Adrenal gland (tissue), 12 donors: ENCODE results near the gene RAVER2. TPM values are rescaled to one million over a fixed set of nuclear protein-coding genes. Genes with fewer than 3 reads are reported as not detected.
"Not testable (repeated sequence)": the region's sequence is repeated elsewhere in the genome, so short reads cannot be mapped to it uniquely, and the experiment has no call there.

Experiments
- DNase-seq, 7 donors: peaks; one replicate each; pipeline ENCODE4 v3.0.0-alpha.2; 2019 to 2020
- H3K27ac ChIP-seq, 5 donors: fragments of 200-600 bp; sonication (generic) in 4 of 5; 1 replicate in 3 of 5; 2 replicates in 2 of 5; pipeline versions ENCODE4 v1.5.1 to v1.8.0; 2016 to 2020; ENCODE audit warnings: mild to moderate bottlenecking in 1 of 5
- H3K27me3 ChIP-seq: fragments of 200-600 bp; 2 replicates; pipeline ENCODE4 v1.8.0; 2021
- H3K36me3 ChIP-seq, 2 donors: fragments of 200-600 bp; replicated peaks in 1 of 2; 1 replicate in 1 of 2; 2 replicates in 1 of 2; pipeline versions ENCODE4 v1.5.1 to v1.8.0; 2018 to 2022
- H3K4me1 ChIP-seq, 2 donors: fragments of 200-600 bp; replicated peaks in 1 of 2; 1 replicate in 1 of 2; 2 replicates in 1 of 2; pipeline versions ENCODE4 v1.5.1 to v1.8.0; 2018 to 2021
- H3K4me3 ChIP-seq, 4 donors: fragments of 200-600 bp; sonication (generic) in 3 of 4; one replicate each; pipeline ENCODE4 v1.5.1; 2016 to 2018
- H3K9me3 ChIP-seq, 3 donors: fragments of 200-600 bp; sonication (generic) in 1 of 3; replicated peaks in 1 of 3; 1 replicate in 2 of 3; 2 replicates in 1 of 3; pipeline versions ENCODE4 v1.5.1 to v1.8.0; 2016 to 2021
- POLR2A ChIP-seq, 2 donors: fragments of 450-650 bp; IDR thresholded peaks; one replicate each; pipeline ENCODE4 v1.6.1; 2017; ENCODE audit warnings: antibody characterized with exemption in 2 of 2, mild to moderate bottlenecking in 2 of 2, moderate library complexity in 1 of 2
- WGBS, 4 donors: extraction: QIAGEN DNeasy Blood & Tissue Kit in 2 of 4; methylation state at CpG; one replicate each; pipeline versions ENCODE4 v1.1.5 to v1.1.7; 2013 to 2017; 5-methylcytosine and 5-hydroxymethylcytosine counted together
- intact Hi-C, 2 donors: fragments of 100-400 bp; cut with DNase I; formaldehyde crosslinking; loops; one replicate each; pipeline versions ENCODE4 v1.14.1 to v1.15.0; 2022 to 2023
- polyA plus RNA-seq, 3 donors: library from polyadenylated mRNA; stranded (reverse); fragments of 200-250 nt in 2 of 3; fragments of 350-450 nt in 1 of 3; fragmentation: Illumina TruSeq in 1 of 3; extraction: RNeasy Lipid Tissue Mini Kit (QIAGEN cat#74804) in 1 of 3; gene quantifications; one replicate each; pipeline ENCODE4 v1.2.3, GENCODE V29; 2013 to 2014
- total RNA-seq, 9 donors: library from RNA; depleted of rRNA in 4 of 9; stranded (reverse); fragments of >200 nt in 4 of 9; fragments of 120-200 nt in 1 of 9; fragmentation: NEBNext Ultra II Directional in 1 of 9; extraction: Animal tissue kit (Norgen Biotek cat#: 25700) in 1 of 9; gene quantifications; one replicate each; pipeline versions ENCODE4 v1.1.0 to v1.2.4, GENCODE V29; 2013 to 2023
- TF ChIP-seq, protein P1 (sequence below), 6 experiments: fragments of 450-650 bp in 4 of 6; fragments of 200-600 bp in 2 of 6; sonication (generic) in 1 of 6; IDR thresholded peaks; 1 replicate in 5 of 6; 2 replicates in 1 of 6; pipeline versions ENCODE4 v1.5.1 to v1.8.0; 2016 to 2021; ENCODE audit warnings: antibody characterized with exemption in 6 of 6, mild to moderate bottlenecking in 2 of 6, moderate library complexity in 1 of 6
- donor health status: healthy with polysubstance abuse.
- donor health status: Bipolar disorder and iron deficiency.
- donor health status: DM: yes; HTN: yes; CAD: no.
- donor health status: DM: no; HTN: no; CAD: no.
- donor health status: DM: no; HTN: no; CAD: no.
- donor health status: DM: yes; HTN: yes; CAD: no.

Gene RAVER2
- total and polyA plus RNA-seq, 12 donors, result 7.1 to 19.0 (median 12.4) TPM

DNA sequence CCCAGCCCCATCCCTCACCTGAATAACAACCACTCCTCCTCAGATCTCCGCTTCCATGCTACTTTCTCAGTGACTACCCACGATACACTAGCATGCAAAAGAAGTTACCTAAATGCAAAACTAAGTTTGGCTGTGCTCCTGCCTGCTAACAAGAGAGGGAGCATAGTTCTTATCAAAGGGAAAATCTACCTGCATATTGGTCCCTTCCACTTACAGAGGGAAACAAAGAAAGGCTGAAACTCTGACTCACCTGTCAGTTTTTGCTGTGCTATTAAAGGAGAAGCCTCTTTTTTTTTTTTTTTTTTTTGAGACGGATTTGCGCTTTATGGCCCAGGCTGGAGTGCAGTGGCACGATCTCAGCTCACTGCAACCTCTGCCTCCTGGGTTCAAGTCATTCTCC is 43.8 kb upstream of the RAVER2 start:
- no peak for TF ChIP-seq POLR2A (IDR thresholded peaks at IDR 0.05)
- TF ChIP-seq, protein P1, sequence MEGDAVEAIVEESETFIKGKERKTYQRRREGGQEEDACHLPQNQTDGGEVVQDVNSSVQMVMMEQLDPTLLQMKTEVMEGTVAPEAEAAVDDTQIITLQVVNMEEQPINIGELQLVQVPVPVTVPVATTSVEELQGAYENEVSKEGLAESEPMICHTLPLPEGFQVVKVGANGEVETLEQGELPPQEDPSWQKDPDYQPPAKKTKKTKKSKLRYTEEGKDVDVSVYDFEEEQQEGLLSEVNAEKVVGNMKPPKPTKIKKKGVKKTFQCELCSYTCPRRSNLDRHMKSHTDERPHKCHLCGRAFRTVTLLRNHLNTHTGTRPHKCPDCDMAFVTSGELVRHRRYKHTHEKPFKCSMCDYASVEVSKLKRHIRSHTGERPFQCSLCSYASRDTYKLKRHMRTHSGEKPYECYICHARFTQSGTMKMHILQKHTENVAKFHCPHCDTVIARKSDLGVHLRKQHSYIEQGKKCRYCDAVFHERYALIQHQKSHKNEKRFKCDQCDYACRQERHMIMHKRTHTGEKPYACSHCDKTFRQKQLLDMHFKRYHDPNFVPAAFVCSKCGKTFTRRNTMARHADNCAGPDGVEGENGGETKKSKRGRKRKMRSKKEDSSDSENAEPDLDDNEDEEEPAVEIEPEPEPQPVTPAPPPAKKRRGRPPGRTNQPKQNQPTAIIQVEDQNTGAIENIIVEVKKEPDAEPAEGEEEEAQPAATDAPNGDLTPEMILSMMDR (IDR thresholded peaks at IDR 0.05), result no peak
- H3K27ac ChIP-seq, result no peak overlapping the region
- H3K36me3 ChIP-seq, result no peaks in the 10 kb centered on the region
- H3K4me1 ChIP-seq, result no peaks in the 10 kb centered on the region
- no peaks in the 10 kb centered on the region for H3K27me3 ChIP-seq
- WGBS, 4 donors, result 93 to 99% (median 95%) methylated on average over 5 of the region's 5 CpGs
- DNase-seq, result no peak
- intact Hi-C loops, result no loop called here
- no peaks in the 10 kb centered on the region for H3K9me3 ChIP-seq
- no peak overlapping the region for H3K4me3 ChIP-seq

GRCh38 chr1:64701886-64702285 is 43.0 kb upstream of the RAVER2 start:
- Histone ChIP-seq H3K4me1 (no peaks in the 10 kb centered on the region), H3K27ac (no peak overlapping the region), H3K9me3 (no peaks in the 10 kb centered on the region), H3K36me3 (no peaks in the 10 kb centered on the region), H3K4me3 (no peak overlapping the region), H3K27me3 (no peaks in the 10 kb centered on the region)
- TF ChIP-seq, protein P1 (IDR thresholded peaks at IDR 0.05), result no peak
- TF ChIP-seq POLR2A (IDR thresholded peaks at IDR 0.05), result no peak
- 54 to 60% (median 55%) methylated on average over 2 of the region's 2 CpGs for WGBS, 4 donors
- DNase-seq, result no peak
- intact Hi-C loops, result no loop called here

GRCh38 chr1:64702670-64703069 is 42.2 kb upstream of the RAVER2 start:
- H3K27ac ChIP-seq, intact Hi-C loops, H3K9me3 ChIP-seq, DNase-seq, H3K4me3 ChIP-seq, H3K36me3 ChIP-seq, H3K27me3 ChIP-seq, H3K4me1 ChIP-seq: not testable (repeated sequence)
- 81 to 90% (median 86%) methylated on average over 3 of the region's 3 CpGs for WGBS, 4 donors

- TF ChIP-seq, protein P1 (IDR thresholded peaks at IDR 0.05), result no peak
- no peak for TF ChIP-seq POLR2A (IDR thresholded peaks at IDR 0.05)
- no peaks in the 10 kb centered on the region for H3K9me3 ChIP-seq
- H3K4me3 ChIP-seq, result no peak overlapping the region
- no peaks in the 10 kb centered on the region for H3K4me1 ChIP-seq
- no peaks in the 10 kb centered on the region for H3K27me3 ChIP-seq
- no peaks in the 10 kb centered on the region for H3K36me3 ChIP-seq
- DNase-seq, result no peak
- 65 to 86% (median 81%) methylated on average over 2 of the region's 2 CpGs for WGBS, 4 donors
- intact Hi-C loops, result no loop called here
- H3K27ac ChIP-seq, result no peak overlapping the region
These were observed 41.3 kb upstream of the RAVER2 start for GRCh38 chr1:64703600-64703999.

GRCh38 chr1:64705591-64705990 is 39.3 kb upstream of the RAVER2 start:
- no peaks in the 10 kb centered on the region for H3K4me1 ChIP-seq
- H3K36me3 ChIP-seq, result no peaks in the 10 kb centered on the region
- intact Hi-C loops, result no loop called here
- H3K9me3 ChIP-seq, result no peaks in the 10 kb centered on the region
- TF ChIP-seq POLR2A (IDR thresholded peaks at IDR 0.05), result no peak
- TF ChIP-seq, protein P1 (IDR thresholded peaks at IDR 0.05), result no peak
- H3K27ac ChIP-seq, result no peak overlapping the region
- 36 to 73% (median 43%) methylated on average over 1 of the region's 1 CpG for WGBS, 4 donors
- no peak overlapping the region for H3K4me3 ChIP-seq
- DNase-seq, result no peak
- no peaks in the 10 kb centered on the region for H3K27me3 ChIP-seq
